Measurements from ENCODE around the gene SUV39H2.

GRCh38 chr10:14936584-14936983 lies 57.9 kb downstream of the SUV39H2 start:
- no peak for TF ChIP-seq CTCF (conservative IDR thresholded peaks at IDR 0.05; ENCODE audit: low read length)
- no peak for TF ChIP-seq EZH2phosphoT487 (IDR thresholded peaks at IDR 0.05; ENCODE audit: borderline replicate concordance)
